ENCODE results near the gene PCSK6.

- TF ChIP-seq CTCF (conservative IDR thresholded peaks at IDR 0.05; ENCODE audit: low read depth, low read length) (no peak), EZH2 (IDR thresholded peaks at IDR 0.05; ENCODE audit: low read length, unreplicated experiment) (no peak), EZH2phosphoT487 (IDR thresholded peaks at IDR 0.05; ENCODE audit: borderline replicate concordance, low read length) (no peak)
These were observed 109.9 kb downstream of the PCSK6 start for GRCh38 chr15:101379647-101380046.

All from PC-3 (cell line).